Globus pallidus (tissue), 1 donor: ENCODE data around the gene RNU4-1.

Experiments
- DNase-seq: peaks from one replicate; pipeline ENCODE4 v3.0.0-alpha.2; 2015; ENCODE audit warnings: low spot score

The RNU4-1 gene

DNA sequence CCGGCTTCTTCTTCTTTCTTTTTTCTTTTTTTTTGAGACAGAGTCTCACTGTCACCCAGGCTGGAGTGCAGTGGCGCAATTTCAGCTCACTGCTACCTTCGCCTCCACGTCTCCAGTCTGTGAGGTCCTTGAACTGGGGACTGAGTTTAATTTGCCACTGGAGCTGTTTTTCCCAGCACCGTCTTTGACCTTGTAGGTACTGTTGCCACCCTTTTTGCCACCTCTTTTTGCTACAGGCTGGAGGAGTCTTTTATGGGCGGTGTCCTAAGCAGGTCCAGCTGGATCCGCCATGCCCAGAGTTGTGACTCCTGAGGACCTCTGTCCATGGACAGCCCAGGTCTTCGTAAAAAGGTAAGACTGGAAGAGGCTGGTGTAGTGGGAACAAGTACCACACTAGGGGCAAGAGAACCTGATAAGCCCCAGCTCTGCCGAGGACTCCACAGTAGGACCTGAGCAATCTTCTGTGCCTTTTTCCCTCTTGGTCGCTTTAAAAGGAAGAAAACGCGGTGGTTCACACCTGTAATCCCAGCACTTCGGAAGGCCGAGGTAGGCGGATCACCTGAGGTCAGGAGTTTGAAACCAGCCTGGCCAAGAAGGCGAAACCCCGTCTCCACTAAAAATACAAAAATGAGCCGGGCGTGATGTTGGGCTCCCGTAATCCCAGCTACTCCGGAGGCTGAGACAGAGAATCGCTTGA is 2.3 kb downstream of the RNU4-1 start:
- peak; percentile 21 for DNase-seq

DNA sequence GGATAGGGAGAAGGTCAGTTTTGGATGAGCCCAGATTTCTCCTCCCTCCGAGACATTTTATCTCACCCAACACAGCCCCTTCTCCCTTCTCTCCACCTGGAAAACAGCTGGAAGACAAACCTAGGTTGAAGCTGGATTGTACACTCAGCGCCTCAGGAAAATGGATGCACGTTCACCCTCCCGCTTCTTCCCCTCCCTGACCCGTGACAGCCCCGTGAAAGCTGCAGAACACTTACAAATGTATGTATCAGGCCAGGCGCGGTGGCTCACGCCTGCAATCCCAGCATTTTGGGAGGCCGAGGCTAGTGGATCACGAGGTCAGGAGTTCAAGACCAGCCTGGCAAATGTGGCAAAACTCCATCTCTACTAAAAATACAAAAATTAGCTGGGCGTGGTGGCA is 5.5 kb downstream of the RNU4-1 start:
- DNase-seq = no peak

DNA sequence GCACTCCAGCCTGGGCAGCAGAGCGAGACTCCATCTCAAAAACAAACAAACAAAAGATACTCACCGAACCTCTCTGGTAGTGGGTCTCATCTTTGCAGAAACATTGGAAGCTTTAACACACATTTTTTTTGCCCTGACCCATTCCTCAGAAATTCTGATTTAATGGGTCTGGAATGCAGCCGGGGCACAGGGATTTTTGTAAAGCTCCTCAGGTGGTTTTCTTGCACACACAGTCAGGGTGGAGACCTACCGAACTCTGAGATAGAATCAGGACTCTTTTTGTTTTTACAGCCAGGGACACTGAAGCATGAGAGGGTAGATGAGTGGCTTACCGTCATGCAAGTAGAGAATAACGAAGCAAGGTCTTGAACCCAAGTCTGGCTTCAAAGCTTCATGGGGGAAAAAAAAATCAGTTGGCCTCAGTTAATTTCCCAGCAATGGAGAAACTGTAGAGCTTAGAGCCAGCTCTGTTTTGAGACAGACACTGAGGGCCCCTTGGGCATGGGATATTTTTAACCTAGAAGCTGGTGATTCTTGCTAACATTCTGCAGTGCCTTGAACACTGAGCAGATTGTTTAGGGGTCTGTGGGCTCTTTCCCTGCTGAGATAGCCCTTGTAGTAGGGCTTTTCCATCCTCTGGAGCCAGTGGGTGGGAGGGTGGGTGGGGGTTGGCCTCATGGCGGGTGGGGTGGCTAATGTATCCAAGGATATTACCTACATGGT is 6.1 kb downstream of the RNU4-1 start:
- no peak for DNase-seq

DNA sequence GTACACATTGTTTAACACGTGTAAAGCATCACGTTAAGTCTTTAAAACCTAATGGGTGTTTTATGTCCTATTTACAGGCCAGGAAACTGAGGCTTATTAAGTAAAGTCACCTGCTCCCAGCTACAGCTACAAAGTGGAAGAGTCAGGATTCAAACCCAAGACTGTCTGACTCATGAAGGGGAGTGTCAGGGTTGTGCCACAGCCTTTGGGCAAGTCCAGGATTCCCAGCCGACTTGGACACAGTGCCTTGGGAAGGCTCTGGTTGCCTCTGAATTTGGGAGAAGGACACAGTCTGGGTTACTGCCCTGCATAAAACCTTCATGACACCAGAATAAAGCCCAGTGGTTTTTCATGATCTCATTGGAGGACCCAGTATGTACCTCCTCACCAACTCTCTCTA is 8.7 kb downstream of the RNU4-1 start:
- no peak for DNase-seq

DNA sequence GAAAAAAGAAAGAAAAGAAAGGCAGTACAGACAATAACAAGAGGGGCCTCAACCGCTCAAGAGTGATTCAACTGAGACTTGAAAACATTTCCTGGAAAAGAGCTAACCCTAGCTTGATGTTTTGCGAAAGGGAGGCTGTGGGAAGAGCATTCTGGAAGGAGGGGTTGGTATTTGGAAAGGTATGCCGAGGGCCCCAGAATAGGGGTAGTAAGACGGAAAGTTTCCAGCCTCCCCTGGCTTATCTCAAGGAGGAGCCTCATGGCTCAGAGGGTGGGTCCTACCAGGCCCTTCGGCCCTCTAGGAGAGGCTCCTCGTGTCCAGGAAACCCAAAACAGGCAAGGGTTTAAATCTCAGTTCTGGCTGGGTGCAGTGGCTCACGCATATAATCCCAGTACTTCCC is 9.7 kb downstream of the RNU4-1 start:
- DNase-seq = no peak

DNA sequence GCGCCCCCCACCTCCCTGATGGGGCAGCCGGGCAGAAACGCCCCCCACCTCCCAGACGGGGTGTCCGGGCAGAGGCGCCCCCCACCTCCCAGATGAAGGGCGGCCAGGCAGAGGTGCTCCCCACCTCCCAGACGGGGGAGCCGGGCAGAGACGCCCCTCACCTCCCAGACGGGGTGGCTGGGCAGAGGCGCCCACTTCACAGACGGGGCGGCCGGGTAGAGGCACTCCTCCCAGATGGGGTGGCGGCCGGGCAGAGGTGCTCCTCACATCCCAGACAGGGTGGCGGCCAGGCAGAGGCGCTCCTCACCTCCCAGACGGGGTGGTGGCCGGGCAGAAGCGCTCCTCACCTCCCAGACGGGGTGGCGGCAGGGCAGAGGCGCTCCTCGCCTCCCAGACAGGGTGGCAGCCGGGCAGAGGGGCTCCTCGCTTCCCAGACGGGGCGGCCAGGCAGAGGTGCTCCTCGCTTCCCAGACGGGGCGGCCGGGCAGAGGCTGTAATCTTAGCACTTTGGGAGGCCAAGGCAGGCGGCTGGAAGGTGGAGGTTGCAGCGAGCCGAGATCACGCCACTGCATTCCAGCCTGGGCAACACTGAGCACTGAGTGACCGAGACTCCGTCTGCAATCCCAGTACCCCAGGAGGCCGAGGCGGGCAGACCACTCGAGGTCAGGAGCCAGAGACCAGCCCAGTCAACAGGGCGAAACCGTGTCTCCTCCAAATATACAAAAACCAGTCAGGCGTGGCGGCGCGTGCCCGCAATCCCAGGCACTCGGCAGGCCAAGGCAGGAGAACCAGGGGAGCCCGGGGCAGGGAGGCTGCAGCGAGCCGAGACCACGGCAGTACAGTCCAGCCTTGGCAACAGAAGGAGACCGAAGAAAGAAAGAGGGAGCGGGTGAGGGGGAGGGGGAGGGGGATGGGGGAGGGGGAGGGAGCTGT is 14.6 kb downstream of the RNU4-1 start:
- DNase-seq = no peak

DNA sequence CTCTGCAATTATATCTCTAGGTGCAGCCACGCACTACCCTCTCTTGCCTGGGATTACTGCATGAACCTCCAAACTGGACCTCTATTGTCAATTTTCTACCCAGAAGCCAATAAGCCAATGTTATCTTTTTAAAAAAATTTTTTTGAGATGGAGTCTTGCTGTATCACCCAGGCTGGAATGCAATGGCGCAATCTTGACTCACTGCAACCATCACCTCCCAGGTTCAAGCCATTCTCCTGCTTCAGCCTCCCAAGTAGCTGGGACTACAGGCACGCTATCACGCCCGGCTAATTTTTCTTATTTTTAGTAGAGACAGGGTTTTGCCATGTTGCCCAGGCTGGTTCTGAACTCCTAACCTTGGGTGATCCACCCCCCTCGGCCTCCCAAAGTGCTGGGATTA is 16.3 kb downstream of the RNU4-1 start:
- no peak for DNase-seq

DNA sequence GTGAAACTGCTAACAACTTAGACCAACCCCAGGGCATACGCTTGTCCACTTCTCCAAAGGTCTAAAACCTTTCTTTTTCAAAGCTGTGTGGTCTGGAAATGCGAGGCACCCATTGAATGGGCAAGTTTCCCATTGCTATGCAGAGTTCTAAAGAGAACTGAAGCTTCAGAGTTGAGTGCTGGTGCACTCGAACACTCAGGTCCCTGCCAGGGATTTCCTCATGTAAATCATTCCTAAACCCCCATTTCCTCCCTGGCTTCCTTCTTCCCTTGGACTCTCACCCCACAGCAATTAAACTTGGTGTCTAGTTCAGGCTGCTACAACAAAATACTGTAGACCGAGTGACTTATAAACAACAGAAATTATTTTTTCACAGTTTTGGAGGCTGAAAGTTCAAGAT is 25.3 kb downstream of the RNU4-1 start:
- DNase-seq = no peak

DNA sequence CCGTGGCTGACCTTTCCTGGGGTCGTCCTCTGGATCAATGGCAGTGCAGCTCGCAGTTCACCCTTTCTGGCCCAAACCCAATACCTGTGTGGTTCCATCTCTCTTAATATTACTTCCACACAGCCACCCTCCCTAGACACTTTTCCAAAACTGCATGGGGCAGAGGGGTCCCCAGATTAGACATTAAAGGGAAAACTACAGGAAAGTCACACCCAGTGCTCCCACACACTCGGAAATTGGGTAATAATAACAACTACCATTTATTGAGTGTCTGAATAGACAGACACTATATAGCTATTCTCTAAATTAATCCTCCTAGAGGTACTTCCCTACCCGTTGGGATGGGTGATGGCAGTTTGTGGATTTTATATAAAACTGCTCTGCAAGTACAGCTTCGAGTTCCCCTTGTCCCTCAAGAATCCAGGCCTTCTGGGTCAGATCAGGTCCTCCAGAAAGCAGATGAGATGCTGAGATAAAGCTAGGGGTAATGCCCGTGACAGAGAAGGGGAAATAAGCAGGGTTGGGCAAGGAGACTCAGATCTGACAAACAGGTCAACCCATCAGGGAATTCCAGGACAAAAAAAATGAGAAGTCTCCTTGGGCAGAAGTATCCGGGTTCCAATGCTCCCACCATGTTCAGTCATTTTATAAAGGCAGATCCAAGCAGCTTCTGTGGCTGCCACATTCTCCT is 26.7 kb downstream of the RNU4-1 start:
- no peak for DNase-seq

DNA sequence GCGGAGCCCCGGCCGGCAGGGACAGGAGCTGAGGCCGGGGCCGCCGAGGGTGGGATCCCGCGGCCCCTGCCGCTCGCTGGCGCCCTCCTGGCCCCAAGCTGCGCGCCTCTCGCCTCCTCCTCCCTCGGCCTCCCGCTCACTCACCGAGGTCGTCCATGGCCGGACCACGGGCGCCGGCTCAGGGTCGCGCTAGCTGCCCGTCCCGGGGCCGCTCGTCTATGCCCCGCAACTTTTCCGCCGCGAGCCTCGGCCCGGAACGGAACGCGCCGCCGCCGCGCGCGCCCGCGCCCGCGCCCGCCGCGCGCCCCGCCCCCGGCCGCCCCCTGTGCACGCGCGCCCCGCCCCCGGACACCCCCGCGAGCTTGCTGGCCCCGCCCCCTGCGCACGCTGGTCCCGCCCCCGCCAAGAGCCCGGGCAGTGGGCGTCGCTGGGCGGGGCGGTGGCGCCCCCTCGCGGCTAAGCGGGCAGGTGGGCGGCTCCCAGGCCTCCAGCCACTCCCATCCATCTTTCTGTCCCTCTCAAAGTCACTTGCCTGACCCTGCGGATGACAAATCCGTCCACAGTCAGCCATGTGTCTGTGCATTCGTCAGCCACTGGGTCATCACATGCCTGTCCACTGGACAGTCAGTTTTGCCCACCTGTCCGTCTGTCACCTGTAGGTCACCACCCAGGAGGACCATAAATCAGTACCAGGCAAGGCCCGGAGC is 27.4 kb downstream of the RNU4-1 start, which contains the start of gene PXN:
Gene PXN (minus strand): TSS at position 258 of the 707 bp plus-strand sequence. CDS start 101 bp downstream, at position 157.
- DNase-seq = peak; percentile 82

DNA sequence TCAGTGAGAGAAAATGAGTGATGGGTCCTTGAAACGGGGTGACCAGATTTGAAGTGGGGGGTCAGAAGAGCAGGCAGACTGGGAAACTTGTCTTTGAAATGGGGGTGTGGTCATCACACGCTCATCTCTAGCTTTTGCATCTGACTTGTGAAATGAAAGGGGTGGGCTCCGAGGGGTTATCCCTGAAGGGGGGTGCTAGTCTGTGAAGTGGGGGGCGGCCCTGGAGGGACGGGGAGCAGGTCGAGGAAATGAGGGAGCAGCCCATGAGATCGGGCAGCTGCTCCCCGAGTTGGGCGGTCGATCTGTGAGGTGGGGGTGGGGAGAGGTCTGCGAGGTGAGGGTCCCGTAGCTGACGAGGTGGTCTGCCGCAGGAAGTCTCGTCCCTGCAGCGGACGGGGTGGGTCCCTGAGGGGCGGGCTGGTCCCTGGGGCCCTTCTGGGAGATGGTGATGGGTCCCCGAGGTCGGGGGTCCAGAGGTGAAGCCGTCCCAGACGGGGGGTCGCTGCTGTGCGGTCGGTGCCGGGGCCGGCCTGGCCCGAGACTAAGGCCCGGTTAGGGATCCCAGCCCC is 28.0 kb downstream of the RNU4-1 start:
- DNase-seq = no peak

DNA sequence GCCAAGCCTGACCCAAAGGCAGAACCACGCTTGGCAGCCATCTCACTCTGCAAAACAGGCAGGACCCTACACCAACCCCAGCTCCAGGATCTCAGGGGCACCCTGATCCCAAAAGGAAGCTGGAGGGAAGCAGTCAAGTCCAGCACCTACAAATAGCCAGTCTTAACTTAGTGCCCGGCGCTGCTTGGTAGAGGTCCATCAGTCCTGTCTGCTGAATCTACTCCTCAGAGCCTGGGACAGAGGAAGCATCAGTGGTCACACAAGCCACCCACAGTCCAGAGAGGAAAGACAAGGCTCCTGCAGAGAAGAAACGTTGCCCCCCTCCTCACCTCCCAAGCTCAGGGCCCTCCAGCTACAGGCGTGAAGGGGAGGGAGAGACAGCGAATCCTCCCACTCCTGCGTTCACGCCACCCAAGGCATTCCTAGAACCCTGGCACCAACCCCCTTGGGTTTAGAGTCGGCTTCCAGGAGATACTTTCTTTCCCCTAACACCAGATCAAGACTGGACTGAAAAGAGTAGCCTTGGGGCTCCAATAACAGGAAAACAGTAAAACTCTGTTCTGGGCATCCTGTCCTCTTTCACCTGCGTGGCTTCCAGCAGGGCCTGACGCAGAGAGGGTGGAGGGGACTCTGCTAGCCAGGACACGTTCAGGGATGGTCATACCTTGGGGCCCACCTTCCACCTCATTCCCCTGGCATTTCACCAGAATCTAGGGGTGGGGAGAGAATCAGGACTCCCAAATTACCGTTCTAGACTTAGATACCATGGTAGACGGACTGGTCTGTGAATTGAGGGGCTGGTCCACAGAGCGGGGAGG is 28.7 kb downstream of the RNU4-1 start:
- DNase-seq = peak; percentile 14

DNA sequence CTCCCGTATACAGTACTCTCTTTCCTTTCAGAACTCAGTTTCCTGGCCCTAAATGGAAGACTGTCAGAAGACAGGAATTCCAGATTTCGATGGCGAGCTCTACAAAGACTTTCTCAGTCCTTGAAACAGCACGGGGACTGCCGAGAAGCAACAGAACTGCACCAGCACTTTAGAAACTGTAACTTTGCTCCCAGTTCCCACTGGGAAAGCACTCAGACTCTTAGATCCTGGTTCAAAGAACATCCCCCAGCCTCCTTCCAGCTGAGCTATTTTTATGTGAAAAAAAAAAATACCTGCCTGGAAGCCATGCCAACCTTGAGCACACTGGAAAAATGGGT is 29.3 kb downstream of the RNU4-1 start:
- DNase-seq = no peak

DNA sequence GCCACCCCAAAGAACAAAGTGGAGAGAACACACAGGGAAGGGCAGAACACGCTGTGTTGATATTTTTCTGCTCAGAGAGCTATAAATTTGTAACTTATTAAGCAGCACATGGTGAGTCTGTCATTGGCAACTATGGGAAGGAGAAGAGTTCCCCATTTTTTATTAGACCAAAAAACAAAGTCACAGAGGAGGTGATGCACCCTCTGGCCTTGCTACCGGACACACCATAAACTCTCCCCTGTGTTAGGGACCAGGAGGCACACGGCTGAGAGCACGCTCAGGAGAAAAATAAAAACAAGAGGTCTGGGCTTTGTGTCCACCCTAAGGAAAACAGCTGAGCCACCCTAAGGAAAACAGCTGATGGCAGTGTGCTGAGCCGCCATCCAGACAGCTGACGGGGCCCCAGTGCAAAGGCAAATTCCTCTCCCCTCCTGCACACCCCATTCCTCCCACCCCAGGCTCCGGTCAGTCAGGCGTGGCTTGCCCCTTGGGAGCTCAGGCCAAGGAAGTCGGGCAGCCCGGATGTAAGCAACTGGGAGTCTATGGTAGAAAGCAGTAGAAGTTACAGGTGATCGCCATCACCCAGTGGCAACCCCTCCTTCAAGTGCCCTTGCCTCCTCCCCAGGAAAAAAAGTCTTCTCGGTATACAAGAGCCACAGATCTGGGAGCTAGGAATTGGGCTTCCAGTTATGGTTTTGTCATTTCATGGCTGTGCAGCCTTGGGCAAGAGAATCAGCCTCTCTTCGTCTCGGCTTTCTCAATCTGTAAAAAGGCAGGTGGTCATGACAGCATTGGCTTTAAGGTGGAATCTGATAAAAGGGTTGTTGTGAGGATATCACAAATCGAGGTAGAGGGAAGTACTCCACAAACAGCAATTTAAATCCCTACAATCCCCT is 29.9 kb downstream of the RNU4-1 start:
- no peak for DNase-seq

DNA sequence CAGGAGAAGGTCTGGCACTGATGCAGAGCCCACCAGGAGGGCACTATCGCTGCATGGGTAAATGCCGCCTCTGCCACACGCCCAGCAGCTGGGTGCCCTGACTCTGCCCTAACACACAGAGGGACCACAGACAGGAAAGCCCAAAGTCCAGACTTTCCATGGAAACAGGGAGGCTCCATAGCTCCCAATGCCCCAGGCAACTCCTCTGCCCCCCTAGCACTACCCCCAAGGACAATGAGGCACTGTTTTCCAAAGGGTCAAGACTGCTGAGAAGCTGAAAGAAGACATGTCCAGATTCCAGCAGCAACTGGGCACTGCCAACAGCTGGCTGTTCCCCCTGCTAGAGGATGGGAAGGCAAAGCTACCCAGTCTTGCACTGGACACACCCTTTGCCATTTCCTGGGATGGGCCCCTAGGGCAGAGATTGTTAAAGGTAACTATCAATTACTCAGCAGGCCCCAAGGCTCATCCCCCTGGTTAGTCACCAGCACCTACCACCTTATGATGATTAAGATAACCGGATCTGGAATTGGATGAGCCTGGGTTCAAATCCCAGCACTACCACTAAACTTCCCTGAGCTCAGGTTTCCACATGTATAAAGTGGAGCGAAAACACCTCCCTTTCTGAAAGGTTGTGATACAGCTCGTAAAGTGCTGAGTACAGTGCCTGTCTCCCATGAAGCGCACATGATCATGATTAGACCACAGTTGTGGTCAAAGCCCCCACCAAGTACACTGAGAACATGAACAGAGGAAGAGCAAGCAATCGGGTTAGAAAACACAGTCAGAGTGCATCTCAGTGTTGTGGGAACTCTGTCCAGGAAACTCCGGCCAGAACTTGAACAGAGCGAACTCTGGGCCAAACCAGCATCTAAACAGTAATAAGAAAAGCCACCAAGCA is 30.8 kb downstream of the RNU4-1 start:
- DNase-seq = no peak

DNA sequence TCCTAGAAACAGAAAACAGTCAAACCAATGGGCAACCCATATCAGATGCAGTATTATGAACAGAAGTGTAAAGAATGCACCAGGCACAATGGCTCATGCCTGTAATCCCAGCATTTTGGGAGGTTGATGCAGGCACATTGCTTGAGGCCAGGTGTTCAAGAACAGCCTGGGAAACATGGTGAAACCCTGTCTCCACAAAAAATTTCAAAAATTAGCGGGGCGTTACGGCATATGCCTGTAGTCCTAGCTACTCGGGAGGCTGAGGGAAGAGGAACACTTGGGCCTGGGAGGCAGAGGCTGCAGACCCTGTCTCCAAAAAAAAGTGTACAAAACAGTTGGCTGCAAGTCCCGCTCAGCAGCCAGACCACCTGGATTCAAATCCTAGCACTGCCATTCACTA is 32.4 kb downstream of the RNU4-1 start:
- no peak for DNase-seq

DNA sequence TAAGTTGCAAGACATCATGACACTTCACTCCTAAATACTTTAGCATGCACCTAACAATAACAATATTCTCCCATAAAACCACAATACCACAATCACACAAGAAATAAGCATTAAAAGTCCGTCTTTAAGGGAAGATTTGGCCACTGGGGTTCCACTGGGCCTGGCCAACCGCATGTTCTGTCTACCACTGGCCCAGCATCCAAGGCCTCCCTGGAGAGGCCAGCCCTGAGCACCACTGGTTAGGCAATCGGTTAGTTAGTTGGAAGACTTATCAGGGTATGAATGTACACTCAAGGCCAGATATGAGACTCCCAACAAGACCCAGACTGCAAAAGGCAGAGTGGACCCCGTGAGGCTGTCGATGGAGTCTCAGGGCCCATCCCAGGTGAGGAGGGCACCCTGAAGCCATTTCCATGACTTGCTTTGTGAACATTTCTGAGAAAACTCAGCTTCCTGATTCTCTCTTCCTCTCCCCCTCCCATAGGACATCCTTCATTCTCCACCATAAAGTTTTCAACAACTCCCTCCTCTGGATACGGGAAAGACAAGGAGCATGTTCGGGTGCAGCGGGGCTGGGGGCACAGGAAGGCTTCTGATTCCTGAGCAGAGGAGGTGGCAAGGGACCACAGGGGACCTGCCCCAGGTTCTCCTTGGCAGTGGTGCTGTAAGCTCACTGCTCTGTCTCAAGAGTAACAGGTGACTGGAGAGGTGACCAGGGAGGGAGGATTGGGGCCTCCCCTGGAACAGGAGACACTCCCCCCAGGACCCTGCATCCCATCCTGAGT is 33.4 kb downstream of the RNU4-1 start:
- DNase-seq = no peak
